NCI-H510A treated with DMSO at 0.1 percent for 48 hours (cell line): Measurements from ENCODE around the gene TMEM59.
A peak's percentile ranks its signal among the peaks of the same experiment; 100 is the strongest.
"Not testable (repeated sequence)": the region's sequence is repeated elsewhere in the genome, so short reads cannot be mapped to it uniquely, and the experiment has no call there.

Experiments used
- DNase-seq: peaks from one replicate; lab custom pipeline; 2025; lab: John Stamatoyannopoulos, UW

Gene TMEM59

GRCh38 chr1:54012008-54012325 lies 41.0 kb downstream of the TMEM59 start:
- DNase-seq: no peak

DNA sequence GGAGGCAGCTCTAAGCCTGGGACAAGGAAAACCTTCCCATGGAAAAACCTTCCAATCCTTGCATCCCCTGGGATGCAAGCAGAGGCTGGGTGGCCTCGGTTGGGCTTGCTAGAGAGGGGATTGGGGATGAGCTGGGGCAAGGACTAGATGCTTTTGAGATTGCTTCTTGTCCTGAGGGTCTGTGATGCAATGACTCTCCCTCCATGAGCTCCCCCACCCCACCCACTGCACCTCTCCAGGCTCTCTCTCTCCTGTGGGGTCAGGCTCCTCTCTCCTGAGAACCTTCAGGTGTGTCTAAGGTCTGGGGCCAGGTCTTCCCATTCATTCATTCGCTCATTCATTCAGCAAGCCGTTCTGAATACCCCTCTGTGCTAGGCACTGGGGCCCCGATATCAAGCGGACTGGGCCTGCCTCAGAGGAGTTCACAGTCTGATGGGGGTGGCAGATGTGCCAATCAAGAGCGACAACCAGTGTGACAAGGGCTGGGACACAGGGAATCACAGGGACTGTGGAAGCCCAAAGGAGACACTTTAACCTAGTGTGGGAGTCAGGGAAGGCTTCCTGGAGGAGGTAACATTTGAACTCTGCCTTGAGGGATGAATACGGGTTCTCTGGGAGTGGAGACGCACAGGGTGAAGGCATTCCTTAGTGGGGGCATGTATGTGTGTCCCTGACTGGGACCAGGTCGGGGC lies 41.5 kb downstream of the TMEM59 start:
- DNase-seq: no peak

GRCh38 chr1:54010415-54011117 lies 42.4 kb downstream of the TMEM59 start:
- no peak for DNase-seq

DNA sequence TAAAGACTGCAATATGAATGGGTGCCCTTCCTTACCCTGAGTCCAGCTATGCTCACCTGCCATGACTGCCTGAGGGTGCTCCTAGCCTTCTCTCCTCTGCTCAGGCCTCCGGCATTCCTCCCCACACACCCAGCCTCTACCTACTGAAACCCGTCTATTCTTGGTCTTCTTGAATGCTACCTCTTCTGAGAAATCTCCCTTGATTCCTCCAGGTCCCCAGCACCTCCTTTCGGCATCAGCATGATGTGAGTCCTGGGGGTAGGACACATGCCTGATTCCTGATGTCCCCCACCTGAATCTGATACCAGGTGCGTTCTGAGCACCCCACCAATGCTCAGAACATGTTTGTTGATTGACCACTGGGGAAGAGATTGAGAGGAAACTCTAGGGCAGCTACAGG lies 43.6 kb downstream of the TMEM59 start:
- no peak for DNase-seq

- no peak for DNase-seq
Measured at GRCh38 chr1:54008876-54009275, 44.1 kb downstream of the TMEM59 start.

GRCh38 chr1:54007613-54008012 lies 45.4 kb downstream of the TMEM59 start:
- no peak for DNase-seq

DNA sequence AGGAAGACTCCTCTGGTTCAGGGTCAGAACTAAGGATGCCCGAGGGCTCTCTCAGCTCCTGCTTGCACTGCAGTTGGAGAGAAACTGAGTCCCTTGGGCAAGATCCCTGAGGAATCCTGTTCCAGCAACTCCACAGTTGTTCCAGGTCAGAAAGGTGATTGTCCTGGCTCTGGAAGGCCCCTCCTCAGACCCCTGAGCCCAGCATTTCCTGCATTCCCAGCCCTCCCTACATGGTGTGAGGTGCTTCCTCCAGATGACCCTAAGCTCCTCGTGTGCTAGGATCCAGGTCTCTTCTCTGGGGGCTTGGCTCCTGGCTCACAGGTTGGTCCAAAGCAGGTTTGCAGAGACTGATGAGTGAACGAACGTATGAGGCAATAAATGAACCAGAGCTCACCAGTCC lies 46.5 kb downstream of the TMEM59 start:
- DNase-seq: no peak

DNA sequence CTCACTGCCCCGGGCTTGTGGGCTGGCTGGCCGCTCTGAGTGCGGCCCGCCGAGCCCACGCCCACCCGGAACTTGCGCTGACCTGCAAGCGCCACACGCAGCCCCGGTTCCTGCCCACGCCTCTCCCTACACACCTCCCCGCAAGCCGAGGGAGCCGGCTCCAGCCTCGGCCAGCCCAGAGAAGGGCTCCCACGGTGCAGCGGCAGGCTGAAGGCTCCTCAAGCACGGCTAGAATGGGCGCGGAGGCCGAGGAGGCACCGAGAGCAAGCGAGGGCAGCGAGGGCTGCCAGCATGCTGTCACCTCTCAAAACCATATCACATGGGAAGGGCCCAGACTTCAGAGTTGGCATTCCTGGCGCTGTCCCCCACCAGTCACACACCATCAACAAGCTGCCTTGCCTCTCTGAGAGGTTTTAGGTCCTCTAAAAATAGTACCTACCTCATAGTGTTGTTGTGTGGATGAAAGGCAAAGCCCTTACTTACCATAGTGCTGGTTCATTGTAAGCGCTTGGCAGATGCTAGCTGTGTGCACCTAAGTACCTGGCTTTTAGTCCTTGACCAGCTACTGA lies 48.4 kb downstream of the TMEM59 start:
- no peak for DNase-seq

GRCh38 chr1:54003750-54004480 lies 49.1 kb downstream of the TMEM59 start:
- not testable (repeated sequence) for DNase-seq

DNA sequence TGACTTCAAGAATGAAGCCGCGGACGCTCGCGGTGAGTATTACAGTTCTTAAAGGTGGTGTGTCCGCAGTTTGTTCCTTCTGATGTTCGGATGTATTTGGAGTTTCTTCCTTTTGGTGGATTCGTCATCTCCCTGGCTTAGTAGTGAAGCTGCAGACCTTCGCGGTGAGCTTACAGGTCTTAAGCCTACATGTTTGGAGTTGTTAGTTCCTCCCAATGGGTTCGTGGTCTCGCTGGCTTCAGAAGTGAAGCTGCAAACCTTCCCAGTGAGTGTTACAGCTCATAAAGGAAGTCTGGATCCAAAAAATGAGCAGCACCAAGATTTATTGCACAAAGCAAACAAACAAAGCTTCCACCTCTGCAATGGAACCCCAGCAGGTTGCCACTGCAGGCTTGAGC lies 49.8 kb downstream of the TMEM59 start:
- DNase-seq: no peak

- no peak for DNase-seq
Measured at GRCh38 chr1:54002544-54003248, 50.3 kb downstream of the TMEM59 start.

DNA sequence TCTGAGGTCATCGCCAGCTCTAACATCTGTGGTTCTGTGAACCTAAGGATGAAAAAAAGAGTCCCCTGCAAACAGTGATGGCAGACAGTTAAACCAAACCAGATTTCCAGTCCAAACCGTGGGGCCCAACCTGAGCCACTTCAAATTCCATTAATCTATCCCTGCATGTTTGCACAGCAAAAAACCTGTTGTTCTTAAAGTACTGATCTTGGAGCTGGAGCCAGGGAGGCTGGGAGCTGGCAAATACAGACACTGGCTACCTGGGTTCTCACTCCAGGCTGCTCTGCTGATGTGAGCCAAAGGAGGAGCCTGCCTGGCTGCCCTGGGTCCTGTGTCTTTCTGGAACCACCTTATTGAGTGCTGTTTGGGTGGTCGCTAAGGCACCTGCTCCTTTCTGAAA lies 51.4 kb downstream of the TMEM59 start:
- peak; percentile 46 for DNase-seq

DNA sequence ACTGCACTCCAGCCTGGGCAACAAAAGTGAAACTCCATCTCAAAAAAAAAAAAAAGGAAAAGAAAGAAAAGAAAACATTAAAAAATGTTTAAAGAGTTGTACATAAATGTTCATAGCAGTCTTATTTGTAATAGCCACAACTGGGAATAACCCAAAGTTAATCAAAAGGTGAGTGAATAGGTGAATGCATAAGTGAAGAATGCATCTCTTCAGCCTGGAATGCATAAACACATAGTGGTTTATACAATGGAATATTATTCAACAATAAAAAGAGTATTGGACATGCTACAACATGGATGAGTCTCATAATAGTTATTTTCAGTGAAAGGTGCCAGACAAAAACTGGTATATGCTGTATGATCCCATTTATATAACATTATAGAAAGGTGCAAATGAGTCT lies 53.1 kb downstream of the TMEM59 start:
- DNase-seq: no peak

- no peak for DNase-seq
Measured at GRCh38 chr1:53998223-53998622, 54.8 kb downstream of the TMEM59 start.

GRCh38 chr1:53995683-53996082 lies 57.3 kb downstream of the TMEM59 start:
- no peak for DNase-seq

DNA sequence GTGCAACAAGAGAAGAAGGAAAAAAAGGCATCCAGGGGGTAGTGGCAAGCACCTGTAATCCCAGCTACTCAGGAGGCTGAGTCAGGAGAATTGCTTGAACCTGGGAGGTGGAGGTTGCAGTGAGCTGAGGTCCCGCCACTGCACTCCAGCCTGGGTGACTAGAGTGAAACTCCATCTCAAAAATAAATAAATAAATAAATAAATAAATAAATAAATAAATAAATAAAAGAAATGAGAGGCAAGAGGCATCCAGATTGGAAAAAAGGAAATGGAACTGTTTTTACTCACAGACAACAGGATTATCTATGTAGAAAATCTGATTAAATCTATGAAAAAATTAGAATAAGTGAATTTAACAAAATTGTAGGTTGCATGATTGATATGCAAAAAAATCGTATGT lies 58.5 kb downstream of the TMEM59 start:
- DNase-seq: not testable (repeated sequence)

DNA sequence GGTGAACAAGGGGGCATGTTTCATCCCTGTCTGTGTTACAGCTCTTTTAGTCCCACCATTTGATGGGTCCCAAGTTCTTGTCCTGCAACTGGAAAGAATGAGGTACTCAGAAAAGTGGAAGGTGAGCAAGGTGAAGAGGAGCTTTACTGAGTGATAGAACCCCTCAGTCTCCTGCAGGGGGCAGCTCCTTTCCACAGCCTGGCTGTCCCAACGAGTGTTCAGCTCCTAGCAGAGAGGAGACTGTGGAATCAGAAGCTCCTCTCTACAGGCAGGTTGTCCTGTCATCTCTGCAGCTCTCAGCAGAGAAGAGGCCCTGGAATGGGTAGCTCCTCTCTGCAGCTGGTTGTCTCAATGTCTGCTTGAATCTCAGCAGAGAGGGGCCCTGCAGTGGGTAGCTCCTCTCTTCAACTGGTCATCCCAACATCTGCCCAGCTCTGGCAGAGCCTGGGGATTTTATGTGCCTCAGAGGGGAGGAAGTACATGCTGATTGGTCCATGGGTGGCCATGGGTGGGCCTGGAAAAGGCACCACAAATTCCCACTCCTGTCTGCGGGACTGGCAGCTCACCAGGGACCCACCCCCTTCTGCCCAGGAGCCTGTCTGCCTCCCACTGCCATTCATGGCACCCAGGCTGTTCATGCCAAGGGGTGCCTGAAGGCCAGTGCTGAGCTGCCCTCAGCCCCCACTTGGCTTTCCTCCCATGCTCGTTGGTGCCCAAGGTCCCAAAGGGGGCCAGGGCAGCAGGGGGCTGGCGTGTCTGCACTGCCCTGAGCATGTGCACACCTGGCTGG lies 60.7 kb downstream of the TMEM59 start:
- no peak for DNase-seq

GRCh38 chr1:53987880-53988279 lies 65.1 kb downstream of the TMEM59 start:
- no peak for DNase-seq

GRCh38 chr1:53986458-53986857 lies 66.5 kb downstream of the TMEM59 start:
- DNase-seq: no peak

GRCh38 chr1:53984726-53985125 lies 68.3 kb downstream of the TMEM59 start:
- DNase-seq: no peak

- no peak for DNase-seq
Measured at GRCh38 chr1:53982763-53983104, 70.3 kb downstream of the TMEM59 start.
